Epithelial cell of prostate (primary cell): ENCODE results near the gene PRSS53.

ENCODE experiments used
- DNase-seq: peaks from one replicate; pipeline ENCODE4 v3.0.0-alpha.2; 2011; ENCODE audit warnings: low read depth, low spot score
- H3K27ac ChIP-seq: fragments of 450-650 bp; 2 replicates; pipeline ENCODE4 v1.5.1; 2017; ENCODE audit warnings: mild to moderate bottlenecking

The PRSS53 gene

GRCh38 chr16:31099860-31100638 is 11.3 kb upstream of the PRSS53 start:
- H3K27ac ChIP-seq: no peak overlapping the region
- no peak for DNase-seq

- peak; percentile 88 for DNase-seq
- H3K27ac ChIP-seq: peak within 1 kb of the TSS; percentile 70
These were observed 5.8 kb upstream of the PRSS53 start, which contains the start of gene VKORC1 for GRCh38 chr16:31094424-31095120. TSS of gene VKORC1 (minus strand) at chr16:31094797. CDS start at chr16:31094729, 68 bp downstream.

- H3K27ac ChIP-seq: peak overlapping the region; percentile 70
- DNase-seq: no peak
These were observed 5.3 kb upstream of the PRSS53 start for GRCh38 chr16:31094088-31094423.

GRCh38 chr16:31093132-31093703 is 4.5 kb upstream of the PRSS53 start:
- DNase-seq: no peak
- H3K27ac ChIP-seq: no peak overlapping the region

- H3K27ac ChIP-seq: no peak overlapping the region
- no peak for DNase-seq
These were observed 3.6 kb upstream of the PRSS53 start for GRCh38 chr16:31092330-31092729.

GRCh38 chr16:31090540-31090939 is 1.8 kb upstream of the PRSS53 start:
- H3K27ac ChIP-seq: no peak overlapping the region
- no peak for DNase-seq

- H3K27ac ChIP-seq: no peak overlapping the region
- no peak for DNase-seq
These were observed 456 bp upstream of the PRSS53 start for GRCh38 chr16:31089199-31089598.

GRCh38 chr16:31087971-31088370 is 772 bp downstream of the PRSS53 start:
- no peak overlapping the region for H3K27ac ChIP-seq
- DNase-seq: no peak

- no peak overlapping the region for H3K27ac ChIP-seq
- DNase-seq: no peak
These were observed 1.3 kb downstream of the PRSS53 start for GRCh38 chr16:31087481-31087880.

- DNase-seq: no peak
These were observed 2.2 kb downstream of the PRSS53 start for GRCh38 chr16:31086629-31086906.

GRCh38 chr16:31085873-31086628 is 2.7 kb downstream of the PRSS53 start:
- no peak overlapping the region for H3K27ac ChIP-seq
- DNase-seq: no peak

More at GRCh38 chr16:31086629-31086906, 2.2 kb downstream of the PRSS53 start:
- no peak overlapping the region for H3K27ac ChIP-seq

- DNase-seq: no peak
- H3K27ac ChIP-seq: peak overlapping the region; percentile 17
These were observed 3.3 kb downstream of the PRSS53 start for GRCh38 chr16:31085411-31085810.

- peak overlapping the region; percentile 17 for H3K27ac ChIP-seq
- no peak for DNase-seq
These were observed 4.0 kb downstream of the PRSS53 start for GRCh38 chr16:31084584-31085302.

GRCh38 chr16:31083981-31084380 is 4.8 kb downstream of the PRSS53 start:
- DNase-seq: no peak
- no peak overlapping the region for H3K27ac ChIP-seq

- no peak overlapping the region for H3K27ac ChIP-seq
- DNase-seq: no peak
These were observed 5.2 kb downstream of the PRSS53 start for GRCh38 chr16:31083556-31083955.

GRCh38 chr16:31083081-31083480 is 5.7 kb downstream of the PRSS53 start:
- DNase-seq: no peak
- H3K27ac ChIP-seq: no peak overlapping the region

GRCh38 chr16:31082368-31083045 is 6.2 kb downstream of the PRSS53 start:
- no peak overlapping the region for H3K27ac ChIP-seq
- no peak for DNase-seq

GRCh38 chr16:31081428-31082351 is 7.1 kb downstream of the PRSS53 start:
- no peak for DNase-seq
- H3K27ac ChIP-seq: no peak overlapping the region
